NOMO-1 treated with dmso at 0.1 percent for 144 hours (cell line): Measurements from ENCODE around the gene SERPIND1.
"Not testable (repeated sequence)": the region's sequence is repeated elsewhere in the genome, so short reads cannot be mapped to it uniquely, and the experiment has no call there.

Experiments
- DNase-seq: peaks from one replicate; lab custom pipeline; 2025; ENCODE audit not compliant: unreplicated experiment; lab: John Stamatoyannopoulos, UW

The SERPIND1 gene

GRCh38 chr22:20811971-20812660 is 38.2 kb downstream of the SERPIND1 start:
- no peak for DNase-seq

- DNase-seq, result no peak
Measured at GRCh38 chr22:20813056-20813455, 39.1 kb downstream of the SERPIND1 start.

- no peak for DNase-seq
Measured at GRCh38 chr22:20814221-20814808, 40.4 kb downstream of the SERPIND1 start.

- no peak for DNase-seq
Measured at GRCh38 chr22:20815477-20816050, 41.7 kb downstream of the SERPIND1 start.

- DNase-seq, result no peak
Measured at GRCh38 chr22:20816559-20816958, 42.6 kb downstream of the SERPIND1 start.

GRCh38 chr22:20818471-20818870 is 44.6 kb downstream of the SERPIND1 start:
- no peak for DNase-seq

GRCh38 chr22:20819471-20819870 is 45.6 kb downstream of the SERPIND1 start:
- DNase-seq, result no peak

- DNase-seq, result not testable (repeated sequence)
Measured at GRCh38 chr22:20821717-20822239, 47.9 kb downstream of the SERPIND1 start.

GRCh38 chr22:20822240-20822639 is 48.3 kb downstream of the SERPIND1 start:
- DNase-seq, result no peak

- DNase-seq, result no peak
Measured at GRCh38 chr22:20823264-20823663, 49.4 kb downstream of the SERPIND1 start.

- not testable (repeated sequence) for DNase-seq
Measured at GRCh38 chr22:20825216-20825615, 51.3 kb downstream of the SERPIND1 start.

- no peak for DNase-seq
Measured at GRCh38 chr22:20825624-20826023, 51.7 kb downstream of the SERPIND1 start.

GRCh38 chr22:20826373-20827152 is 52.6 kb downstream of the SERPIND1 start:
- not testable (repeated sequence) for DNase-seq

GRCh38 chr22:20829491-20830134 is 55.7 kb downstream of the SERPIND1 start:
- DNase-seq, result no peak

GRCh38 chr22:20833225-20833665 is 59.3 kb downstream of the SERPIND1 start:
- DNase-seq, result no peak

- DNase-seq, result no peak
Measured at GRCh38 chr22:20834206-20834605, 60.3 kb downstream of the SERPIND1 start.

- no peak for DNase-seq
Measured at GRCh38 chr22:20834725-20835124, 60.8 kb downstream of the SERPIND1 start.
